Ovary (tissue), 9 donors: ENCODE results near the gene PPARD. TPM values are rescaled to one million over a fixed set of nuclear protein-coding genes. Genes with fewer than 3 reads are reported as not detected.

Experiments used
- DNase-seq, 5 donors: peaks; one replicate each; pipeline ENCODE4 v3.0.0-alpha.2; 2019 to 2020
- H3K27ac ChIP-seq, 2 donors: fragments of 200-600 bp; one replicate each; pipeline versions ENCODE4 v1.5.1 to v1.8.0; 2019 to 2022
- H3K27me3 ChIP-seq: fragments of 200-600 bp; one replicate; pipeline ENCODE4 v1.8.0; 2022
- H3K36me3 ChIP-seq: fragments of 200-600 bp; sonication (generic); one replicate; pipeline ENCODE4 v1.5.1; 2019
- H3K4me1 ChIP-seq: one replicate; pipeline ENCODE4 v1.8.1; 2013; ENCODE audit warnings: mild to moderate bottlenecking, moderate library complexity; ENCODE audit not compliant: insufficient read depth
- H3K4me3 ChIP-seq: fragments of 200-600 bp; sonication (generic); one replicate; pipeline ENCODE4 v1.5.1; 2017
- H3K9me3 ChIP-seq, 2 donors: fragments of 200-600 bp in 1 of 2; sonication (generic) in 1 of 2; one replicate each; pipeline versions ENCODE4 v1.5.1 to v1.8.1; 2013 to 2019; ENCODE audit warnings: mild to moderate bottlenecking in 1 of 2, moderate library complexity in 1 of 2
- CTCF ChIP-seq, 3 donors: fragments of 450-650 bp in 2 of 3; fragments of 200-600 bp in 1 of 3; IDR thresholded peaks; one replicate each; pipeline versions ENCODE4 v1.5.1 to v1.8.0; 2016 to 2022; ENCODE audit warnings: antibody characterized with exemption in 3 of 3, mild to moderate bottlenecking in 1 of 3
- EP300 ChIP-seq: sonication (generic); formaldehyde crosslinking; IDR thresholded peaks from one replicate; pipeline ENCODE4 v1.6.1; 2017; ENCODE audit warnings: antibody characterized with exemption
- POLR2A ChIP-seq: fragments of 450-650 bp; IDR thresholded peaks from one replicate; pipeline ENCODE4 v1.6.1; 2017; ENCODE audit warnings: antibody characterized with exemption, mild to moderate bottlenecking, moderate library complexity
- whole genome bisulfite sequencing, 3 donors: extraction: QIAGEN DNeasy Blood & Tissue Kit in 1 of 3; methylation state at CpG; one replicate each; pipeline versions ENCODE4 v1.1.5 to v1.1.7; 2013 to 2017; 5-methylcytosine and 5-hydroxymethylcytosine counted together
- intact Hi-C, 4 donors: fragments of 100-400 bp; cut with DNase I; formaldehyde crosslinking; loops; one replicate each; pipeline versions ENCODE4 v1.11.0 to v1.15.1; 2022 to 2023
- polyA plus RNA-seq, 2 donors: library from polyadenylated mRNA; stranded (reverse); fragments of 200-250 nt in 1 of 2; fragments of 350-450 nt in 1 of 2; fragmentation: Illumina TruSeq in 1 of 2; extraction: RNeasy Lipid Tissue Mini Kit (QIAGEN cat#74804) in 1 of 2; gene quantifications; one replicate each; pipeline ENCODE4 v1.2.3, GENCODE V29; 2013 to 2014
- total RNA-seq, 7 donors: library from RNA; depleted of rRNA in 2 of 7; stranded (reverse); fragments of >200 nt in 2 of 7; fragmentation: NEBNext Ultra II Directional in 3 of 7; extraction: Animal tissue kit (Norgen Biotek cat#: 25700) in 3 of 7; gene quantifications; one replicate each; pipeline versions ENCODE4 v1.1.0 to v1.2.4, GENCODE V29; 2016 to 2023
- donor health status: DM: no; HTN: no; CAD: no; lungs with moderate emphysema.
- donor health status: DM: no; HTN: no; CAD: no.
- donor health status: Bipolar disorder and iron deficiency.
- donor health status: DM: yes; HTN: yes; CAD: no.
- donor health status: DM: no; HTN: no; CAD: no.
- donor health status: DM: yes; HTN: yes; CAD: no.

The PPARD gene
- total and polyA plus RNA-seq, 9 donors, result 7.9 to 55.9 (median 25.0) TPM

GRCh38 chr6:35400111-35400510 is 57.8 kb downstream of the PPARD start:
- 87 to 97% (median 95%) methylated on average over 5 of the region's 5 CpGs for WGBS, 3 donors
- DNase-seq, result no peak
- H3K4me3 ChIP-seq, result no peak overlapping the region
- no peaks in the 10 kb centered on the region for H3K27me3 ChIP-seq
- no peak for TF ChIP-seq CTCF (IDR thresholded peaks at IDR 0.05)
- no peak overlapping the region for H3K27ac ChIP-seq
- no peaks in the 10 kb centered on the region for H3K9me3 ChIP-seq
- H3K4me1 ChIP-seq, result peaks cover 9% of the 10 kb centered on the region
- H3K36me3 ChIP-seq, result no peaks in the 10 kb centered on the region
- intact Hi-C loops, result no loop called here

GRCh38 chr6:35400901-35401311 is 58.5 kb downstream of the PPARD start:
- whole genome bisulfite sequencing, 3 donors, result 66 to 77% (median 73%) methylated on average over 5 of the region's 5 CpGs
- TF ChIP-seq POLR2A (no peak), EP300 (no peak), CTCF (IDR thresholded peaks at IDR 0.05) (no peak)
- DNase-seq, result no peak

GRCh38 chr6:35401514-35401913 is 59.2 kb downstream of the PPARD start:
- Histone ChIP-seq H3K4me1 (peaks cover 5% of the 10 kb centered on the region), H3K9me3 (no peaks in the 10 kb centered on the region), H3K27me3 (no peaks in the 10 kb centered on the region), H3K27ac (no peak overlapping the region), H3K4me3 (no peak overlapping the region), H3K36me3 (no peaks in the 10 kb centered on the region)
- 91 to 93% (median 92%) methylated on average over 5 of the region's 5 CpGs for WGBS, 3 donors
- intact Hi-C loops, result no loop called here
- TF ChIP-seq EP300 (no peak), POLR2A (no peak), CTCF (IDR thresholded peaks at IDR 0.05) (no peak)
- no peak for DNase-seq

More at GRCh38 chr6:35400901-35401311, 58.5 kb downstream of the PPARD start:
- Histone ChIP-seq H3K36me3 (no peaks in the 10 kb centered on the region), H3K9me3 (no peaks in the 10 kb centered on the region), H3K4me1 (peaks cover 7% of the 10 kb centered on the region), H3K27me3 (no peaks in the 10 kb centered on the region), H3K27ac (no peak overlapping the region), H3K4me3 (no peak overlapping the region)
- intact Hi-C loops, result no loop called here

GRCh38 chr6:35402136-35402855 is 59.9 kb downstream of the PPARD start:
- TF ChIP-seq POLR2A, result no peak
- no peak for TF ChIP-seq CTCF (IDR thresholded peaks at IDR 0.05)
- no peak for TF ChIP-seq EP300
- no peak for DNase-seq
- Histone ChIP-seq H3K27me3 (no peaks in the 10 kb centered on the region), H3K4me1 (no peaks in the 10 kb centered on the region), H3K27ac (no peak overlapping the region), H3K36me3 (no peaks in the 10 kb centered on the region), H3K4me3 (no peak overlapping the region), H3K9me3 (no peaks in the 10 kb centered on the region)
- WGBS, 3 donors, result 76 to 81% (median 80%) methylated on average over 8 of the region's 8 CpGs
- intact Hi-C loops, result no loop called here
